HG03135 (cell line): ENCODE data around the gene CD300H.

Source experiments
- ATAC-seq: cut with Tn5 transposase; IDR thresholded peaks from one replicate; pipeline ENCODE4 v1.9.1; 2021; ENCODE audit warnings: mild to moderate bottlenecking, moderate library complexity; ENCODE audit not compliant: unreplicated experiment

The CD300H gene

DNA sequence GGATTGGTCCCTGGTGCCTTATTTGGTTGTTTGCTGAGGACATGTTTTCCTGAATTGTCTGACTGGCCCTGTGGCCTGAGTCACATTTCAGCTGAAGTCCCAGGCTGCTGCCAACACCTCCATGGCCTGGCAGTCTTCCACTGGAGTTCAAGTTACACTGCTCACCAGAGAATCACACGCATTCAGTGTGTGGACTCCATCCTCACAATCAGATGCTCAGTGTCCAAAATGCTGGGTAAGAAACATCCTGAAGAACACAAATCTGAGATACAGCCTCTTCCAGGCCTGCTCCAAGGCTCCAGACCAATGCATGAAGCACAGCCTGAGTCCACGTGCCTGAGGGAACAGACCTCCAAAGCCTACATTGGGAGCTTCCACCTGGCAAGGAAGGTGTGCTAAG, 55.3 kb downstream of the CD300H start:
- ATAC-seq: no peak
